Skin epidermis (tissue), 12 donors: ENCODE data around the gene SFT2D3.

ENCODE experiments used
- H3K27ac ChIP-seq, 21 experiments: fragments of 200-600 bp; sonication (generic) in 11 of 21; one replicate each; pipeline ENCODE4 v1.5.0; 2020; ENCODE audit warnings: mild to moderate bottlenecking in 3 of 21, inconsistent platforms in 2 of 21, moderate library complexity in 2 of 21
- H3K4me3 ChIP-seq, 7 experiments: fragments of 200-600 bp; sonication (generic) in 2 of 7; one replicate each; pipeline ENCODE4 v1.5.0; 2020; ENCODE audit warnings: inconsistent platforms in 2 of 7, mild to moderate bottlenecking in 2 of 7, moderate library complexity in 1 of 7

Gene SFT2D3

DNA sequence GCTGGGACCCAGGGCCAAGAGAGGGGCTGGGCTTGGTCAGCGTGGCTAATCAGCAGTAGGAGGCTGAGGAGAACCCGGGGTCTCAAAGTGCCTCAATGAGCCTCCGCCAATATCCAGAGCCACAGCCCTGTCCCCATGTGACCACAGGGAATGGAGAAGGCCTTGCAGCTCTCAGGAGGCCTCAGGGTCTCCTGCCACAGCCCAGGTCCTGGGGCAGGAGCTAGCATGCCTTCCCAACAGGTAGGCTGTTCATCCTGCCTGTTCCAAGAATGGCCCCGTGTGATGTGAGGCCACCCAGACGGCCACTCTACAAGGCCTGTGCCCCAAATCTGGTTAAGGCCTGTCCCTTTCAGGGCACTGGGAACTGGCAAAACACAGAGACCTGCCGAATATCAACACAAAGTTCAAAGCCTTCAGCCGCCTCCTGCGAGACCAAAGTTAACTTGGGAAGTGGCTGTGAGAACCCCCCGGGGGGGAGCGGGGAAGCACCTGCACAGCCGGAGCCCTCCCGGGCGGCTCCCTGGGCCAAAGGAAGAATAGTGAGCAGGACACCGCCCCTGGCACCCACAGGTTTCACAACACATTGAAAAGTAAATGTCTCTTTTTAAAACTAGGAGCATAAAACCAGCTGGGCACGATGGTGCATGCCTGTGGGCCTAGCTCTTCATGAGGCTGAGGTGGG, 21.5 kb upstream of the SFT2D3 start:
- Histone ChIP-seq H3K4me3 (no peak overlapping the region), H3K27ac (no peak overlapping the region)

DNA sequence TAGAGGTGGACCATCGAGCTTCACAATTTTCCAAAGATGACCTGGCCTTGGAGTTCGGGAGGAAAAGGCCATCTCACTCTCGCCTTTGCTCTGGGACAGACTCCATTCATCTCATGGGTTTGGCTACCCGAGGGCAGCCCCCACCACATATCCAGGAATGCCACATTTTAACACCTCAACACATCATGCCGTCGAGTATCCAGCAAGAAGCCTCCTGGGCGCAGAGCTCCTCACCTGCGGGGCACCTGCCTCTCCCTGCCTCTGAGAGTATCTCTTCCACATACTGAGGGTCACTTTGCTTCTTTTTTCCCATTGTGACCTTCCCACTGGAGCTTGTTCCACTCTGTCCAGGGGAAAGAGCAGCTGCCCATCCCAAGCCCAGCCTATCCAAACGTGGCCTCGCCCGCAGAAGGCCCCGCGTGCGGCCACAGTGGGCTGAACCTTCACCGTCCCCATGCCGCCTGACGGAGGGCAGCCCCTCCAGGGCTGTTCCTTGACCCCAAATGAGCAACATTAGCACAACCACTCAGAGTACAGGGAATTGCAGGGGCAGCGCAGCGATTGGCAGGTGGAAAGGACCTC, 20.5 kb upstream of the SFT2D3 start:
- Histone ChIP-seq H3K4me3 (no peak overlapping the region), H3K27ac (peak overlapping the region in 1 of 21 experiments; percentile 12)

- Histone ChIP-seq H3K4me3 (no peak overlapping the region), H3K27ac (peak overlapping the region in 1 of 21 experiments; percentile 12)
Measured at GRCh38 chr2:127681288-127681804, 20.0 kb upstream of the SFT2D3 start.

DNA sequence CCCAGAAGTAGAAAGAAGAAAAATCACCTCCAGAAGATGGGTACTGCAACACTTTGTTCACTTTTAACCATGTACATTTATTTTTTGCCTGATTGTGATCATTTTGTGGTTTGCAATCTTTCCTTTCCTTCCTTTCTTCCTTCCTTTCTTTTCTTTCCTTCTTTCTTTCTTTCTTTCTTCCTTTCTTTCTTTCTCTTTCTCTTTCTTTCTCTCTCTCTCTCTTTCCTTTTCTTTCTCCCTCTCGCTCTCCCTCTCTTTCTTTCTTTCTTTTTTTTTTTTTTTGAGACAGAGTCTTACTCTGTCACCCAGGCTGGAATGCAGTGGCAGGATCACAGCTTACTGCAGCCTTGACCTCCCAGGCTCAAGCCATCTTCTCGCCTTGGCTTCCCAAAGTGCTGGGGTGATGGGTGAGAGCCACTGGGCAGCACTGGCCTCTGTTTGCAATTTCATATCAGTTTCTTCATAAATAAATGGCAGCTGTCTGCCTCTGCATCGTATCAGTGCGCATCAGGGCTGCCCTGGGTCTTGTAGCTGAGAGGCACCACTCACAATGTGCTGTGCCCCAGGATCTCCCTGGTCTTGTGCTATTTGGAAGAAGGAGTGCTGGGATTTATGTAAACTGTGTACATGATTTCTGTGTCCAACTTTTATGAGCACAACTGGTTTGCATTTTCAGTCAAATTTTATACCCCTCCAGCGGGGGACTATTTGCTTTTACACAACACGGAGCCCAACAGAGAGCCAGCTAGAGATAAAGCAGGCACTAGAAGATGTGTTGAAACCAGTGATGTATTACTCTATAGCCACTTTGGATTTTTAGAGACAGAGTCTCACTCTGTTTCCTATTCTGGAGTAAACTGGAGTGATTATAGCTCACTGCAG, 19.1 kb upstream of the SFT2D3 start:
- Histone ChIP-seq H3K4me3 (no peak overlapping the region), H3K27ac (no peak overlapping the region)

- Histone ChIP-seq H3K4me3 (no peak overlapping the region), H3K27ac (no peak overlapping the region)
Measured at GRCh38 chr2:127683056-127683455, 18.2 kb upstream of the SFT2D3 start.

DNA sequence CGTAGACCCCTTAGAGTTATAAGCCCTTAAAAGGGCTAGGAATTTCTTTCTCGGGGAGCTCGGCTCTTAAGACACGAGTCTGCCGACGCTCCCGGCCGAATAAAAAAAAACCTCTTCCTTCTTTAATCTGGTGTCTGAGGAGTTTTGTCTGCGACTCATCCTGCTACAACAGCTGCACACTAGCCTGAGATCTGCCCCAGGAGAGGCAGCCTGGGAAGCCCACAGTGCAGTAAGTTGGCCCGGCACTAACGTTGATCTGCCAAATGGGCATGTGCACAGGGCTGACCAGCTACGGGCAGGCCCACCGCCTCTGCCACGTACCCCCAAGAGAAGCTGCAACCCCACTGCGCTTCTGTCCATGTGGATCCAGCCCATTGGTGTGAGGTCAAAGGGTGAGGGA, 17.5 kb upstream of the SFT2D3 start:
- Histone ChIP-seq H3K27ac (no peak overlapping the region), H3K4me3 (no peak overlapping the region)

DNA sequence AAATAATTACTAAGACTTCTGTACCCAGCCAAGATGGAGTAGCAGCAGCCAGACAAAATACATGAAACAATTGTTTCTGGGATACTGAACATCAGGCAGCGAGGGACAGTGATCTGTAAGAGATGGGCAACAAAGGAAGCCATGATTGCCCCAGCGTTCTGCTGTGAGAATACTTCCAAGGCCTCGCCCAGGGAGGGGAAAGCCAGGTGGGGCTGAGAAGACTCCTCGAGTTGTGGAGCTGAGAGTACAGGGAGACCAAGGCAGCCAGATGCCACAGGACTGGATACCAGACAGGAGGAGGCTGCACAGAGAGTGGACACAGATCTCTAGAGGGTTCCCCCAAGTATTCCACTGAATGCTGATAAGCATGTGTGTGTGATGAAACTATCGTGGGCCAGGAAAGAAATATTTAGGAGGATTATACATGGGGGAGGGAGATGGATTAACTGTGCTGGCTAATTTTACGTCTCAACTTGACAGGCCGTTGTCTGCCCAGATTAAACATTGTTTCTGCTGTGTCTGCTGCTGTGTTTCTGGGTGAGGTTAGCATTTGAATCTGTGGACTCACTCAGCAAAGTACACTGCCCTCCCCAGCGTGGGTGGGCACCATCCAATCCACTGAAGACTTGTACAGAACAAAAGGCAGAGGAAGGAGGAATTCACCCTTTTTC, 15.8 kb upstream of the SFT2D3 start:
- H3K4me3 ChIP-seq = no peak overlapping the region
- H3K27ac ChIP-seq = no peak overlapping the region

- Histone ChIP-seq H3K4me3 (no peak overlapping the region), H3K27ac (no peak overlapping the region)
Measured at GRCh38 chr2:127688405-127688804, 12.9 kb upstream of the SFT2D3 start.

DNA sequence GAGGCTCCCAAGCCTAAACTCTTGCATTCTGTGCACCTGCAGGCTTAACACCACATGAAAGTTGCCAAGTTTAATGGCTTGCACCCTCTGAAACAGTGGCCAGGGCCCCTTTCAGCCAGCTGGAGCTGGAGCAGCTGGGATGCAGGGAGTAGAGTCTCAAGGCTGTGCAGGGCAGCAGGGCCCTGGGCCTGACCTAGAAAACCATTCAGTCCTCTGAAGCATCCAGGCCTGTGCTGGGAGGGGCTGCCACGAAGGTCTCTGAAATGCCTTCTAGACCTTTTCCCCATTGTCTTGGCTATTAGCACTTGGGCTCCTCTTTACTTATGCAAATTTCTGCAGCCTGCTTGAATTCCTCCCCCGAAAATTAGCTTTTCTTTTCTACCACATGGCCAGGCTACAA, 10.6 kb upstream of the SFT2D3 start:
- no peak overlapping the region for H3K27ac ChIP-seq
- no peak overlapping the region for H3K4me3 ChIP-seq

- Histone ChIP-seq H3K4me3 (peak overlapping the region in 1 of 7 experiments; percentile 15), H3K27ac (no peak overlapping the region)
Measured at GRCh38 chr2:127694986-127695385, 6.3 kb upstream of the SFT2D3 start.

DNA sequence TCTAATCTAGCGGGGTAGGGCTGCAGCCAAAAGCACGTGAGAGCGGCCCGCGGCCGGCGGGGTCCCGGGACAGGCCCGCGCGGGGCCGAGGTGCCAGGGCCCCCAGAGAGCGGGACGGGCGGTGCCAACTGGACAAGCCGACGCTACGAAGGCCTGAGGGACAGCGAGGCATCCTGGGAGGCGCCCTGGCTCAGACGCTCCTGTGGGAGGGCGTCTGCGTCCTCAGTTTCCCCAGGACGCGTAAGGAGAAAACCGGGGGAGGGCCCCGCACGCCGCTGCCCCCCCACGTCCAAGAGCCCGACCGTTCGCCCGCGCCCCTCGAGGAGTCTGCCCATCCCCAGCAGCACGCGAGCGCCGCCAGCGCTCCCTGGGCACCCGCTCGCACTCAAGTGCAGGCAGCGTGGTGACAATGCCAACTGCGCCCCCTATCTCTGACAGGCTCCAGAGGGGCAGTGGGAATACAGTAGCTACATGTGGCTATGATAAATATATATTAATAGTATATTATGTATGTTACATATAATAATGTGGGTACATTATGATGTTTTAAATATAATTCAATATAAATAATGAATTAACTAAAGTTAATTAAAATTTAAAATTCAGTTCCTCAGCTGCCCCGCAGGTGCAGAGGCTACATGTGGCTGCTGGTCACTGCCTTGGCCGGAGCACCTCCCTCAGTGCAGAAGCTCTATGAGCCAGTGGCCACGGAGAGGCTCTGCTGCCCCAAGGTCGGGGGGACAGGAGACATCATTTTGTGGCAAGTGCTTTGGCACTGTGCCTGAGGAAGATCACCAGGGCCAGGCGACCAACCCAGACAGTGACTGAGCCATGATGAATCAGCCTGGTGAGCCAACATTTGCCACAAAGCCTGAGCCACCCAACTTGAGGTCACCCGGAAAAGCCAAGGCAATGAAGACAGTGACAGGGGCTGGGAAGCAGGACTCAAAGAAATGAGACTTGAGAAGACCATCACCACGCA, 5.5 kb upstream of the SFT2D3 start:
- Histone ChIP-seq H3K4me3 (peak overlapping the region in 3 of 7 experiments; percentile 6 to 15 (median 10)), H3K27ac (peak overlapping the region in 1 of 21 experiments; percentile 9)

DNA sequence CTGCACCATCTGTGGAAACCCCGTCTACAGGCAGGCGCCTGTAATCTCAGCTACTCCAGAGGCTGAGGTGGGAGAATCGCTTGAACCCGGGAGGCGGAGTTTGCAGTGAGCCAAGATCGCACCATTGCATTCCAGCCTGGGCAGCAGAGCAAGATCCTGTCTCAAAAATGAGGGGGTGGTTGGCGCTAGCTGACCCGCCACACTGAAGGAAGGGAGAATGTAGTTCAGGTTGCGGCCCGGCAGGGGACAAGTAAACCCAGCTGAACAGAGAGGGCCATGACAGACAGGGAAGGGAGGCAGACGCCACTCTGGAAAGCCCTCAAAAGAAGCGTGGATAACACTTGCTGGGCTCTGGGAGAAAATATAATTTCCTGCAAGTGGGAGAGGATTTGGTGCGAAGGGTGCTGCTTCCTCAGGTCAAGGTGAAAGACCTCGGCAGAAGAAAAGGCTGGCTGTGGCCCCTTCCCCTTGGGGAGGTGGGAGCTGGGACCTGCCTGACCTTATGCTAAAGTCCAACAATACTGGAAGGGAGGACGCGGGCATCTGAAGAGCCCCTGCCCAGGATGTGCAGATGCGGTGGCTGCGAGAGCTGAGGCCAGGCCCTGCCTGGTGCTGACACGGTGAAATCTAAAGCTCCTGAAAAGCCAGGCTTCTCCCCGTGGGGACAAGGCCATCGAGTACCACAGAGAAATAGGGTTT, 3.7 kb upstream of the SFT2D3 start:
- no peak overlapping the region for H3K27ac ChIP-seq
- H3K4me3 ChIP-seq = no peak overlapping the region

DNA sequence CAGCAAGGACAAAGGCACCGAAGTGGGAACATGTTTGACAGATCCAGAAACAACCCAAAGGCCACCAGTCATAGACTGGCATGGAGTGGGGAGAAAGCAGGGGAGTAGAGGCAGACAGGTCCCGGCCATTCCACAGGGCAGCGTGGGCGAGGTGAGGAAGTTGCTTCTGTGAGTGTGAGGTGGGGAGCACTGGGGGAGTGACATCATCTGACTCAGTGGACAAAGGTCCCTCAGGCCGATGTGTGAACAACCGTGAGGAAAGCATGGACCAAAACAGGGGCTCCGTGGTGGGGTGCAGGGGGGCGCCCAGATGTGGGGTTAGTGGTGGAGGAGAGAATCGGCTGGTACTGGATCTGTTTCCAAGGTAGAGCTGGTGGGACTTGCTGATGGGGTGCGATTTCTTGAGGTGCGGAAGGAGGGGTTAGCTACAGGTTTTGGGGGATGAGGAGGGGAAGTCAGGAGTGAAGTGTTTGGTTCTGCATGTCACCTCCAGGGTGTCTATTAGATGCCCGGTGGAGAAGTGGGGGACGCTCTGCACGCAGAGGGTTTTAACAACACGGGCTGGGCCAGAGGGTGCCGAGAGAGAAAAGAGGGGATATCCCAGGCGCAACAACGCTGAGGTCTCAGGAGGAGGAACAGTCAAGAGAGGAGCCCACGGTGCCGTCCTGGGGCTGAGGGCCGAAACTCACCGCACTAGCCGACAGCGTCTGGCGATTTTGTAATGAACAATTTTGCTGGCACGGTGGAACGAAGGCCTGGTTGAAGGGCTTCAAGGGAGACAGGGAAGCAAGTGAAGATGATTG, 2.5 kb upstream of the SFT2D3 start:
- H3K27ac ChIP-seq = no peak overlapping the region
- no peak overlapping the region for H3K4me3 ChIP-seq

DNA sequence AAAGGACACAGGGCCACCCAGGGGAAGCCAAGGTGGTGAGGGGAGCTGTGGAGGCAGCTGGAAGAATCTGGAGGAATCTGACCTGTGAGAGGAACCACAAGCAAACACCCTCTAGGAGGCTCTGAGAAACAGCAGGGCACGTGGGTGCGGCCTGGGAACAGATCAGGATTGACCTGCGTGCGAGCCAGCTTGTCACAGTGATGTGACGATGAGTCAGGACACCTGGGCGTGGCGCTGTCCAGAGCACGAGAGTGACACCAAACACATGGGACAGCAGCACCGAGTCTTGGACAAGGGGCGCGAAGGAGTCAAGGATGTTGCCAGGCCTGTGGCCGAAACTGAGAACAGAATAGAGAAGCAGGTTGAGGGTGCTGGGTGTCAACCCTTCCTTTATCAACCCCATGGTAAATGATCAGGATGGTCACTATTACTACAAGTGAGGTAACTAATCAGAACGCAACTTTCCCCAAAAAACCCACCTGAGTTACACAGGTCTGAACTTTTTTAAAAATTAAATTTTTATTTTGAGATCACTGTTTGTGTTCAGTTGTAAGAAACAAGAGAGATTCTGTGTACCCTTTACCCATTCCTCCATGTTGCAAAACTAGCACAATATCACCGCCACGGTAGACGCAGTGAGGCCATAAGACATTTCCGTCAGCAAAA, 637 bp upstream of the SFT2D3 start:
- H3K27ac ChIP-seq = peak overlapping the region; percentile 82 to 99 (median 95)

DNA sequence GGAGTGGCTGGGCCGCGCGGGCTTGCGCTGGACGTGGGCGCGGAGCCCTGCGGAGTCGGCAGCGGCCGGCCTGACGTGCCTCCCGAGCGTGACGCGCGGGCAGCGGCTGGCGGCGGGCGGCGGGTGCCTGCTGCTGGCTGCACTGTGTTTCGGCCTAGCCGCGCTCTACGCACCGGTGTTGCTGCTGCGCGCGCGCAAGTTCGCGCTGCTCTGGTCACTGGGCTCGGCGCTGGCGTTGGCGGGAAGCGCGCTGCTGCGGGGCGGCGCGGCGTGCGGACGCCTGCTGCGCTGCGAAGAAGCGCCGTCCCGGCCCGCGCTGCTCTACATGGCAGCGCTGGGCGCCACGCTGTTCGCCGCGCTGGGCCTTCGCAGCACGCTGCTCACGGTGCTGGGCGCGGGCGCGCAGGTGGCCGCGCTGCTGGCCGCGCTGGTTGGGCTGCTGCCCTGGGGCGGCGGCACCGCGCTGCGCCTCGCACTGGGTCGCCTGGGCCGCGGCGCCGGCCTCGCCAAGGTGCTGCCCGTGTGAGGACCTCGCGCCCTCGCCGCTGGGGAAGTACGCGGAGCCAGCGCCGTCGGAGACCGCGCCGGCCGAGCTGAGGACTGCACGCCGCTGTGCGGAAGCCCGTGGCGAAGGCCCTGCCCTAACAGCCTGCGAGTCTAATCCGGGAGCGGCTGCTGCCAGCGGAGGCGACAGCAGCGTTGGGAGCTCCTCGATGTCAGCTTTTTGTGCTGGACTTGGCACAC, 526 bp downstream of the SFT2D3 start:
- H3K27ac ChIP-seq = peak overlapping the region; percentile 82 to 99 (median 95)
- peak overlapping the region; percentile 50 to 93 (median 66) for H3K4me3 ChIP-seq

More for the DNA sequence above, 637 bp upstream of the SFT2D3 start:
- peak overlapping the region; percentile 50 to 93 (median 66) for H3K4me3 ChIP-seq

- Histone ChIP-seq H3K4me3 (peak overlapping the region; percentile 50 to 93 (median 66)), H3K27ac (peak overlapping the region; percentile 82 to 99 (median 95))
Measured at GRCh38 chr2:127702395-127703009, 1.2 kb downstream of the SFT2D3 start.
